Measurements from ENCODE around the gene AGPAT2.

- no peak for TF ChIP-seq POLR2AphosphoS5 (IDR thresholded peaks at IDR 0.05; ENCODE audit: low read depth, low read length)
- no peak for TF ChIP-seq REST (IDR thresholded peaks at IDR 0.05; ENCODE audit: insufficient read depth in 1 of 2, low read depth in 2 of 2, low read length in 2 of 2)
These were observed 27.1 kb downstream of the AGPAT2 start for GRCh38 chr9:136659861-136660784.

All from PFSK-1 (cell line).